ENCODE measurements around the gene TANC1. TPM values are rescaled to one million over a fixed set of nuclear protein-coding genes. Genes with fewer than 3 reads are reported as not detected.

TANC1 gene
- polyA plus RNA-seq, 2 of the 4 experiments (the other 2 are of a cell fraction): 9.2 to 21.2 TPM

GRCh38 chr2:158973116-158973956, 4.9 kb downstream of the TANC1 start:
- H3K9me3 ChIP-seq: no peaks in the 10 kb centered on the region
- ATAC-seq (no peak), FAIRE-seq (no peak), DNase-seq (ENCODE audit: low read depth in 1 of 2, low spot score in 1 of 2) (no peak)
- ChIA-PET POLR2A (no interaction called here), CTCF (interaction anchor here (0.6 to 1.4 kb wide), 4 partner anchors 8 to 146 kb away, joined by 3 to 5 read pairs (median 4); no protein-coding TSS in a partner anchor)
- no peak overlapping the region for H3K27ac ChIP-seq
- H3K4me2 ChIP-seq: peak overlapping the region; percentile 29
- WGBS (ENCODE audit: missing lambda C conversion rate): 70% methylated on average over 8 of the region's 8 CpGs
- H3K4me1 ChIP-seq: peaks cover 20% of the 10 kb centered on the region
- TF ChIP-seq CTCF (IDR thresholded peaks at IDR 0.05): no peak
- no peak overlapping the region for H3K4me3 ChIP-seq

GRCh38 chr2:158975271-158975921, 7.0 kb downstream of the TANC1 start:
- Histone ChIP-seq H3K4me3 (no peak overlapping the region), H3K4me2 (no peak overlapping the region), H3K4me1 (peaks cover 25% of the 10 kb centered on the region), H3K27ac (no peak overlapping the region), H3K9me3 (no peaks in the 10 kb centered on the region)
- ATAC-seq: no peak
- TF ChIP-seq CEBPB (IDR thresholded peaks at IDR 0.05): no peak
- TF ChIP-seq HEYL (CRISPR knock-in tag; IDR thresholded peaks at IDR 0.05): no peak
- no peak for TF ChIP-seq POLR2AphosphoS2 (conservative IDR thresholded peaks at IDR 0.05; ENCODE audit: low read length)
- TF ChIP-seq KDM5A (IDR thresholded peaks at IDR 0.05): no peak
- TF ChIP-seq BCL3 (IDR thresholded peaks at IDR 0.05): no peak
- no peak for DNase-seq (ENCODE audit: low read depth in 1 of 2, low spot score in 1 of 2)
- 93% methylated on average over 9 of the region's 9 CpGs for WGBS (ENCODE audit: missing lambda C conversion rate)
- ChIA-PET CTCF (interaction anchor here (0.6 to 1.4 kb wide), 3 partner anchors 8 to 205 kb away, joined by 3 to 4 read pairs (median 3); no protein-coding TSS in a partner anchor), POLR2A (no interaction called here)
- FAIRE-seq: no peak

GRCh38 chr2:158979772-158980171, 11.3 kb downstream of the TANC1 start:
- peaks cover 12% of the 10 kb centered on the region; the same call in 2 of the 3 replicates for H3K4me1 ChIP-seq
- no peak overlapping the region for H3K4me3 ChIP-seq
- TF ChIP-seq HOXB13 (CRISPR knock-in tag; IDR thresholded peaks at IDR 0.05; ENCODE audit: low read depth): no peak
- no peak for TF ChIP-seq MAFK (IDR thresholded peaks at IDR 0.05; ENCODE audit: partially characterized antibody)
- no peak for TF ChIP-seq CHD4 (IDR thresholded peaks at IDR 0.05; ENCODE audit: borderline replicate concordance)
- no peak for TF ChIP-seq HMGXB4 (CRISPR knock-in tag; IDR thresholded peaks at IDR 0.05; ENCODE audit: borderline replicate concordance)
- no peak for TF ChIP-seq RARB (CRISPR knock-in tag; IDR thresholded peaks at IDR 0.05)
- no peak for TF ChIP-seq MYC (IDR thresholded peaks at IDR 0.05; ENCODE audit: borderline replicate concordance, low read length)
- TF ChIP-seq RNF2 (IDR thresholded peaks at IDR 0.05; ENCODE audit: borderline replicate concordance, low read depth): no peak
- TF ChIP-seq RCOR1 (IDR thresholded peaks at IDR 0.05; ENCODE audit: low read depth, low read length): no peak
- TF ChIP-seq TFCP2L1 (CRISPR knock-in tag; IDR thresholded peaks at IDR 0.05): no peak
- no peak for TF ChIP-seq TP53 (CRISPR knock-in tag; IDR thresholded peaks at IDR 0.05)
- no peak for TF ChIP-seq JUNB (IDR thresholded peaks at IDR 0.05)
- no peak for TF ChIP-seq HEYL (CRISPR knock-in tag; IDR thresholded peaks at IDR 0.05)
- TF ChIP-seq ZSCAN20 (CRISPR knock-in tag; IDR thresholded peaks at IDR 0.05): no peak
- TF ChIP-seq ELK1 (IDR thresholded peaks at IDR 0.05; ENCODE audit: low read depth, low read length): no peak
- no peak for TF ChIP-seq ZFP36 (IDR thresholded peaks at IDR 0.05; ENCODE audit: borderline replicate concordance, partially characterized antibody)
- no peak for TF ChIP-seq PHF8 (IDR thresholded peaks at IDR 0.05; ENCODE audit: borderline replicate concordance, low read depth)
- no peak for TF ChIP-seq KDM1A (IDR thresholded peaks at IDR 0.05; ENCODE audit: low read depth)
- no peak for TF ChIP-seq ATOH8 (CRISPR knock-in tag; IDR thresholded peaks at IDR 0.05; ENCODE audit: low read depth)
- no peak for TF ChIP-seq EP300 (IDR thresholded peaks at IDR 0.05)
- no peak for TF ChIP-seq POLR2A (IDR thresholded peaks at IDR 0.05; ENCODE audit: low read length)
- 98% methylated on average over 1 of the region's 1 CpG for WGBS (ENCODE audit: missing lambda C conversion rate)
- no peak overlapping the region for H3K4me2 ChIP-seq
- no peaks in the 10 kb centered on the region for H3K9me3 ChIP-seq
- FAIRE-seq (no peak), DNase-seq (ENCODE audit: low read depth in 1 of 2, low spot score in 1 of 2) (no peak), ATAC-seq (no peak)
- POLR2A ChIA-PET: no interaction called here
- no peak overlapping the region for H3K27ac ChIP-seq
- CTCF ChIA-PET: interaction anchor here (2.4 kb wide), 1 partner anchor 139 kb away, joined by 12 read pairs; no protein-coding TSS in a partner anchor

All from A549 (cell line).